ENCODE results near the gene HOXD10.
A peak's percentile ranks its signal among the peaks of the same experiment; 100 is the strongest.

GRCh38 chr2:176088048-176088936 lies 28.3 kb upstream of the HOXD10 start:
- TF ChIP-seq CTCF (IDR thresholded peaks at IDR 0.05) = peak in 1 of 2 donors; percentile 81
- TF ChIP-seq POLR2AphosphoS5 (IDR thresholded peaks at IDR 0.05) = no peak

Data from suprapubic skin (tissue), 3 donors.